Endothelial cell of umbilical vein (primary cell): ENCODE data around the gene AUTS2. TPM values are rescaled to one million over a fixed set of nuclear protein-coding genes. Genes with fewer than 3 reads are reported as not detected.

ENCODE experiments used
- BruUV-seq: library from RNA; stranded (reverse); fragments of 400-500 nt; replicated peaks from 2 replicates; lab custom pipeline; 2021; lab: Mats Ljungman, UMichigan
- CTCF ChIA-PET: fragments of 300-600, 350-600 bp; sonication (Branson Sonifier 250); formaldehyde crosslinking; loops from one replicate; lab custom pipeline; 2021; ENCODE audit warnings: antibody characterized with exemption, inconsistent platforms; lab: Charles Lee
- POLR2A ChIA-PET: fragments of 300-600, 350-600 bp; sonication (Branson Sonifier 250); formaldehyde crosslinking; loops from one replicate; lab custom pipeline; 2021; ENCODE audit warnings: antibody characterized with exemption, inconsistent platforms; lab: Charles Lee
- DNase-seq: peaks from one replicate; pipeline ENCODE4 v3.0.0-alpha.2; 2011; ENCODE audit warnings: low read depth, low spot score
- FAIRE-seq: peaks from 2 replicates; lab custom pipeline; 2011; peaks lifted over from hg19 to GRCh38; lab: Jason Lieb, UNC
- H2AFZ ChIP-seq: 2 replicates; pipeline ENCODE4 v1.6.0; 2012; ENCODE audit warnings: low read depth, low read length, control low read depth, inconsistent platforms
- H3K27ac ChIP-seq: 2 replicates; pipeline ENCODE4 v1.5.1; 2011; ENCODE audit warnings: low read depth, mild to moderate bottlenecking, control low read depth, low read length, moderate library complexity; ENCODE audit not compliant: insufficient read depth
- H3K27me3 ChIP-seq, 2 experiments: 2 replicates each; pipeline versions ENCODE4 v1.6.0 to v1.6.1; 2011; ENCODE audit warnings: low read length in 2 of 2, mixed read lengths in 1 of 2; ENCODE audit not compliant: control insufficient read depth in 2 of 2, insufficient read depth in 2 of 2
- H3K36me3 ChIP-seq, 2 experiments: 2 replicates in 1 of 2; 3 replicates in 1 of 2; pipeline ENCODE4 v1.5.1; 2011; ENCODE audit warnings: low read length in 2 of 2, mild to moderate bottlenecking in 1 of 2, moderate library complexity in 1 of 2; ENCODE audit not compliant: control insufficient read depth in 2 of 2, insufficient read depth in 2 of 2; ENCODE audit errors: extremely low read depth in 1 of 2
- H3K4me1 ChIP-seq: 3 replicates; pipeline ENCODE4 v1.5.1; 2011; ENCODE audit warnings: mild to moderate bottlenecking, low read length; ENCODE audit not compliant: control insufficient read depth, insufficient read depth; ENCODE audit errors: extremely low read depth
- H3K4me2 ChIP-seq: 2 replicates; pipeline ENCODE4 v1.6.1; 2011; ENCODE audit warnings: low read length, control low read depth, mixed read lengths; ENCODE audit not compliant: insufficient read depth
- H3K4me3 ChIP-seq, 3 experiments: fragments of 200-600 bp in 1 of 3; sonication (generic), shearing (Covaris generic) in 1 of 3; replicated peaks in 1 of 3; 2 replicates each; pipeline ENCODE4 v1.5.1; 2011 to 2016; ENCODE audit warnings: control low read depth in 3 of 3, low read length in 3 of 3, mild to moderate bottlenecking in 2 of 3, inconsistent platforms in 1 of 3, low read depth in 1 of 3, moderate library complexity in 1 of 3; ENCODE audit not compliant: insufficient read depth in 1 of 3
- H3K79me2 ChIP-seq: 2 replicates; pipeline ENCODE4 v1.6.0; 2012; ENCODE audit warnings: low read length, inconsistent platforms; ENCODE audit not compliant: control insufficient read depth, insufficient read depth
- H3K9ac ChIP-seq: replicated peaks from 2 replicates; pipeline ENCODE3; 2011; ENCODE audit warnings: low read length, control low read depth; ENCODE audit not compliant: insufficient read depth; ENCODE audit errors: extremely low read depth
- H3K9me1 ChIP-seq: replicated peaks from 3 replicates; pipeline ENCODE4 v1.6.0; 2011; ENCODE audit warnings: mild to moderate bottlenecking, low read length; ENCODE audit not compliant: control insufficient read depth, insufficient read depth; ENCODE audit errors: extremely low read depth
- H3K9me3 ChIP-seq: replicated peaks from 2 replicates; pipeline ENCODE4 v1.5.1; 2012; ENCODE audit warnings: low read length, inconsistent platforms; ENCODE audit not compliant: control insufficient read depth, insufficient read depth
- H4K20me1 ChIP-seq: replicated peaks from 2 replicates; pipeline ENCODE3; 2011; ENCODE audit warnings: mild to moderate bottlenecking, low read length; ENCODE audit not compliant: control insufficient read depth, insufficient read depth; ENCODE audit errors: extremely low read depth
- JUN ChIP-seq: IDR thresholded peaks from 2 replicates; pipeline ENCODE4 v1.6.1; 2011; ENCODE audit warnings: borderline replicate concordance, low read depth; ENCODE audit not compliant: insufficient read length, insufficient read depth
- MYC ChIP-seq: IDR thresholded peaks from one replicate; pipeline ENCODE4 v1.6.1; 2011; ENCODE audit warnings: mild to moderate bottlenecking, low read depth, low read length
- POLR2A ChIP-seq: IDR thresholded peaks from 2 replicates; pipeline ENCODE4 v1.6.1; 2012; ENCODE audit warnings: low read depth, mild to moderate bottlenecking, control low read depth, low read length
- dilution Hi-C: fragments of 300-500 bp; cut with MboI; formaldehyde crosslinking; loops from one replicate; pipeline ENCODE4 v1.15.0; 2019; ENCODE audit warnings: low sequenced_read_pairs; ENCODE audit not compliant: extremely low pct_ligation_motif_present
- intact Hi-C: fragments of 100-400 bp; cut with micrococcal nuclease; formaldehyde crosslinking; loops from one replicate; pipeline ENCODE4 v1.10.0; 2022
- polyA plus RNA-seq, 4 experiments: library from polyadenylated mRNA; depleted of rRNA in 3 of 4; stranded (reverse) in 3 of 4; unstranded in 1 of 4; fragments of >200 nt; gene quantifications; 2 replicates each; pipeline versions ENCODE4 v1.2.1 to v1.2.3, GENCODE V29; 2011 to 2012; ENCODE audit warnings: missing spikeins in 1 of 4
- total RNA-seq: library from RNA; stranded (reverse); gene quantifications from 2 replicates; pipeline ENCODE4 v1.2.3, GENCODE V29; 2021
- TF ChIP-seq, protein P1 (sequence below): IDR thresholded peaks from 2 replicates; pipeline ENCODE4 v1.6.1; 2011; ENCODE audit not compliant: insufficient read depth, insufficient read length
- TF ChIP-seq, protein P2 (sequence below), 2 donors: IDR thresholded peaks; 1 replicate in 1 of 2; 2 replicates in 1 of 2; pipeline ENCODE4 v1.5.1; 2011; ENCODE audit warnings: low read length in 2 of 2, mild to moderate bottlenecking in 2 of 2, moderate library complexity in 2 of 2, control low read depth in 1 of 2, inconsistent platforms in 1 of 2, low read depth in 1 of 2; ENCODE audit not compliant: insufficient read depth in 1 of 2; ENCODE audit errors: extremely low read depth in 1 of 2

Gene AUTS2
- total and polyA plus RNA-seq, 2 donors (not counting 3 experiments of a cell fraction or from before 2014, with no cell fraction given), result 0.59 to 8.0 TPM

DNA sequence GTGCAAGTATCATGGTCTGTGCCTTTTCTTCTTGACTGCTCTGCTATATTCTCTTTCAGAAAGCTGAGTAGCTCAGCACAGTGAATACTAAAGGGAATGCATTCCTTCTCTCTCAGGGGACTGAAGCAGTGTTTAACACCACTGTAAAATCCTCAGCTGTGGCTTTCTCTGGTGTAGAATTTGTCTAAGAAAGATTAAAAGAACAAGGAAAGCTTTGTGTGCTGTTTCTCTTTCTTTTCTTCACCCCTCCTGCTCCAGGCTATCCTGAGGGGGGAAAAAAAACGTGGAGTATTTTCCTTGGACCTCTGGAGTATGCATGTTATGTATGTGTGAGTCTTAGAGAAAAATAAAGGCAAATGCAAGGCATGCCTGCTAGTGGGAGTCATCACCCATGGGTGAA is 383.9 kb downstream of the AUTS2 start:
- H2AFZ ChIP-seq, result no peak overlapping the region
- ChIA-PET CTCF (no interaction called here), POLR2A (no interaction called here)
- no peaks in the 10 kb centered on the region for H3K4me1 ChIP-seq
- TF ChIP-seq JUN (no peak), POLR2A (no peak), MYC (no peak)
- TF ChIP-seq, protein P1, sequence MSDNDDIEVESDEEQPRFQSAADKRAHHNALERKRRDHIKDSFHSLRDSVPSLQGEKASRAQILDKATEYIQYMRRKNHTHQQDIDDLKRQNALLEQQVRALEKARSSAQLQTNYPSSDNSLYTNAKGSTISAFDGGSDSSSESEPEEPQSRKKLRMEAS, result no peak
- no peak overlapping the region for H3K27ac ChIP-seq
- no peaks in the 10 kb centered on the region for H3K9me1 ChIP-seq
- intact Hi-C loops, result no loop called here
- FAIRE-seq, result no peak
- dilution Hi-C loops, result no loop called here
- H3K27me3 ChIP-seq, result no peaks in the 10 kb centered on the region
- no peak overlapping the region for H3K9ac ChIP-seq
- no peaks in the 10 kb centered on the region for H4K20me1 ChIP-seq
- no peaks in the 10 kb centered on the region for H3K36me3 ChIP-seq
- H3K79me2 ChIP-seq, result no peaks in the 10 kb centered on the region
- H3K4me2 ChIP-seq, result no peak overlapping the region
- BruUV-seq, result no TSS peak
- DNase-seq, result no peak
- peaks cover 2% of the 10 kb centered on the region for H3K9me3 ChIP-seq
- H3K4me3 ChIP-seq, result no peak overlapping the region

DNA sequence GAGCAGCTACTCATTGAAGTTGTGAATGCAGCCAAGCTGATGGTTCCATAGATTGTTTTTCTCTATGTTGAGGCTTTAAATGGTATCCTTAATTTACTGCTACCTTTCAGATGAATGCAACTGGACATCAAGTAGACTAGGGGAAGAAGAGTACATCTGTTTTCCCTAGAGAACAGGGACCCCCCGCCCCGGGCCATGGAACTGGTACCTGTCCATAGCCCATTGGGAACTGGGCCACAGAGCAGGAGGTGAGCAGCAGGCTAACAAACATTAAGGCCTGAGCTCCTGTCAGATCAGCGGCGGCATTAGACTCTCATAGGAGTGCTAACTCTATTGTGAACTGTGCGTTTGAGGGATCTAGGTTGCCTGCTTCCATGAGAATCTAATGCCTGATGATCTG is 391.3 kb downstream of the AUTS2 start:
- CTCF ChIA-PET, result no interaction called here
- Histone ChIP-seq H3K27me3 (no peaks in the 10 kb centered on the region), H4K20me1 (no peaks in the 10 kb centered on the region), H3K79me2 (no peaks in the 10 kb centered on the region), H3K9ac (no peak overlapping the region), H3K4me3 (no peak overlapping the region), H3K4me2 (no peak overlapping the region), H2AFZ (no peak overlapping the region), H3K36me3 (no peaks in the 10 kb centered on the region), H3K9me3 (no peaks in the 10 kb centered on the region), H3K9me1 (no peaks in the 10 kb centered on the region), H3K27ac (no peak overlapping the region), H3K4me1 (no peaks in the 10 kb centered on the region)
- TF ChIP-seq POLR2A, result no peak
- TF ChIP-seq, protein P2, sequence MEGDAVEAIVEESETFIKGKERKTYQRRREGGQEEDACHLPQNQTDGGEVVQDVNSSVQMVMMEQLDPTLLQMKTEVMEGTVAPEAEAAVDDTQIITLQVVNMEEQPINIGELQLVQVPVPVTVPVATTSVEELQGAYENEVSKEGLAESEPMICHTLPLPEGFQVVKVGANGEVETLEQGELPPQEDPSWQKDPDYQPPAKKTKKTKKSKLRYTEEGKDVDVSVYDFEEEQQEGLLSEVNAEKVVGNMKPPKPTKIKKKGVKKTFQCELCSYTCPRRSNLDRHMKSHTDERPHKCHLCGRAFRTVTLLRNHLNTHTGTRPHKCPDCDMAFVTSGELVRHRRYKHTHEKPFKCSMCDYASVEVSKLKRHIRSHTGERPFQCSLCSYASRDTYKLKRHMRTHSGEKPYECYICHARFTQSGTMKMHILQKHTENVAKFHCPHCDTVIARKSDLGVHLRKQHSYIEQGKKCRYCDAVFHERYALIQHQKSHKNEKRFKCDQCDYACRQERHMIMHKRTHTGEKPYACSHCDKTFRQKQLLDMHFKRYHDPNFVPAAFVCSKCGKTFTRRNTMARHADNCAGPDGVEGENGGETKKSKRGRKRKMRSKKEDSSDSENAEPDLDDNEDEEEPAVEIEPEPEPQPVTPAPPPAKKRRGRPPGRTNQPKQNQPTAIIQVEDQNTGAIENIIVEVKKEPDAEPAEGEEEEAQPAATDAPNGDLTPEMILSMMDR (IDR thresholded peaks at IDR 0.05; ENCODE audit: extremely low read depth in 1 of 2, insufficient read depth in 1 of 2, low read depth in 1 of 2, low read length in 2 of 2), result no peak
- no peak for TF ChIP-seq MYC
- TF ChIP-seq, protein P1, result no peak
- intact Hi-C loops (no loop called here), dilution Hi-C loops (no loop called here)
- POLR2A ChIA-PET, result no interaction called here
- no TSS peak for BruUV-seq
- FAIRE-seq (no peak), DNase-seq (no peak)
